Measurements from ENCODE around the gene MAGEB17. TPM values are rescaled to one million over a fixed set of nuclear protein-coding genes. Genes with fewer than 3 reads are reported as not detected.
"Not testable (repeated sequence)": the region's sequence is repeated elsewhere in the genome, so short reads cannot be mapped to it uniquely, and the experiment has no call there.

MAGEB17 gene
- total and polyA plus RNA-seq, 2 donors, result not detected

DNA sequence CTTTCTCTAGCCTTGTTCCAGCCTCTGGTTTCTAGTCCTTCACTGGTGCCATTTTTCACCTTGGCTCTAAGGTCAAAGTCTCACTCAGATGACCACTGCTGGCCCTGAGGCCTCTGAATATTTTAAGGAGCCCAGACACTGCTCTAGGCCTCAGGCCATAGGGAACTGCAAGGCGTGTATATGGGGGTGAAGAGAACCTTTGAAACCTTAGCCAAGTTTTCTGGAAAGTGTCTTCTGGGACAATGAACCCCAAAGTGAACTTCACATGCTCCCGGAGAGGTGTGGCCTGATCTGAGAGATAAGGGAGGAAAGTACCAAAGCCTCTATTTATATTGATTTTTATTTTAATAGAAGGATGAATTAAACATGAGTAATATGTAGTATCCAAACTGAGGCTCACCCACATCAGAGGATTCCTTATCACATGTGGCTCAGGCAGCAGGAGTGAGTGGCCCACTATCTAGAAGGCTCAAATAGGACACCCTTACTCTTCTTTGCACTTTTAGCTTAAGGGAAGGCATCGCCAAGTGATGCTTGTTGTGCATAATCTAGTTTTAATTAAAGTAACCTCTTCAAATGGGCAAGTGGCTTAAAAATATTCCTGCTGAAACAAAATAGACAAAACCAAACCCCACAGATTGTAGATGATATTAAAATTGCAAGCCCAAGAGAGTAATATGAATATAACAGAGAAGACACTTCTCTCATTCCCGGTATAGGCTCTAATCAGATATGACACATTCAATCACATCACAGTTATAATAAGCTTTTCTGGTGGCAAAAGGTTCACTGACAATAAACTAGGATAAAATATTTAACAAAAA lies 25.6 kb upstream of the MAGEB17 start:
- DNase-seq (ENCODE audit: extremely low spot score), result no peak
- WGBS, result 81% methylated on average over 4 of the region's 4 CpGs
- no peak overlapping the region for H3K27ac ChIP-seq (ENCODE audit: low read depth)
- H3K36me3 ChIP-seq (ENCODE audit: insufficient read depth), result no peaks in the 10 kb centered on the region
- no peaks in the 10 kb centered on the region for H3K4me1 ChIP-seq (ENCODE audit: insufficient read depth)
- H3K4me3 ChIP-seq (ENCODE audit: low read depth, low read length), result no peak overlapping the region

DNA sequence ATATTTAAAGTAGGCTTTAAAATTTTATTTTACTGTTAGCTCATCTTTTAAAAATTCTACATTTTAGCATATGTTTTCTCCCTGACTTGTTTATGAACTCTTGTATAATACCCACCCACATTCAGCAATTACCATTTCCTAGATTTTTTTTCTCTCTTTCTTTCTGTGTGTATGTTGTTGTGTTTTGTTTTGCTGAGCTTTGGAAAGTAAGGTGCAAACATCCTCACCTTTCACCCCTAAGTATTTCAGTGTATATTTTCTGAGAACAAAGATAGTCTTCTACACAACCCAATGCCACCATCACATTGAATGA lies 25.1 kb upstream of the MAGEB17 start:
- Histone ChIP-seq H3K4me3 (ENCODE audit: low read depth, low read length) (no peak overlapping the region), H3K4me1 (ENCODE audit: insufficient read depth) (no peaks in the 10 kb centered on the region), H3K36me3 (ENCODE audit: insufficient read depth) (no peaks in the 10 kb centered on the region), H3K27ac (ENCODE audit: low read depth) (no peak overlapping the region)
- DNase-seq (ENCODE audit: extremely low spot score), result no peak

DNA sequence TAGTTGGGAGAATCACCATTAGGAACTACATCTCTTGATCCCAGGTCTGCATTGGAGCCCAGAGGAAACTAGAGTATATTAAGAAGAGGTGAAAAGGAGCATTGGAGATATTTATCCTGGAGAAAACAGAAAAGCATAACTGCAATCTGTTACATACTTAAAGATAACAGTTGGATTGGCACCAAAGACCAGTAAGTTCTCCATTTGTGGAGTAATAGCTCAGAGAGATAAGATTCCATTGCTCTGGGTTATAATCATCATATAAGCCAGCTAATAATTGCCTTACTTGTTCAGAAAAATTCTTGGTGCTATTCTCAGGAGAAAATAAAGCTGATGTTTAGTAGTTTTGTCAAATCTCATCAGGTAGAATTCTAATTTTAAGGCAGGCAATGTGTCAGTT lies 23.3 kb upstream of the MAGEB17 start:
- H3K27ac ChIP-seq (ENCODE audit: low read depth), result no peak overlapping the region
- no peaks in the 10 kb centered on the region for H3K4me1 ChIP-seq (ENCODE audit: insufficient read depth)
- H3K4me3 ChIP-seq (ENCODE audit: low read depth, low read length), result no peak overlapping the region
- no peak for DNase-seq (ENCODE audit: extremely low spot score)
- no peaks in the 10 kb centered on the region for H3K36me3 ChIP-seq (ENCODE audit: insufficient read depth)

DNA sequence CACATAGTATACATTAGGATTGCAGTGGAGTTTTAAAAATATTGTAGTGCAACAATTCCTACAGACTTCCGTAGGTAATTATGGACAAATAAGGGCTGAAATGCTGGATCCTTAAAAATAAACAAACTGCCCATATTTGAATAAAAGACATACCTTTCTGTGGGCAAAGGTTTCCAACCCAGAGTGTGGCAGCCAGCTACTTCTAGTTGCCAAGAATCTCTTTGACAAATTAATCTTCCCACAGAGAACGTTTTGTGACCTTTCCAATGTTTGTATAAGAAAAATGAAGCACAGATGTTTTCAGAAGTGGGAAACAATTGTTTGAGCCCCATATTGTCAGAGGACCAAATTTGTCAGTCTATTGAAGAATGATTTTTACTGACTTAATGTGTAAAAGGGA lies 22.9 kb upstream of the MAGEB17 start:
- no peak overlapping the region for H3K27ac ChIP-seq (ENCODE audit: low read depth)
- 27% methylated on average over 2 of the region's 2 CpGs for WGBS

DNA sequence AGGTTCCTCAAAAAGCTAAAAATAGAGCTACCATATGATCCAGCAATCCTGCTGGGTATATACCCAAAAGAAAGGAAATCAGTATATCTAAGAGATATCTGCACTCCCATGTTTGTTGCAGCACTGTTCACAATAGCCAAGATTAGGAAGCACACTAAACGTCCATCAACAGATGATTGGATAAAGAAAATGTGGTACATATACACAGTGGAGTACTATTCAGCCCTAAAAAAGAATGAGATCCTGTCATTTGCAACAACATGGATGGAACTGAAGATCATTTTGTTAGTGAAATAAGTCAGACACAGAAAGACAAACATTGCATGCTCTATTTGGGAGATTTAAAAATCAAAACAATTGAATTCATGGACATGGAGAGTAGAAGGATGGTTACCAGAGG lies 22.2 kb upstream of the MAGEB17 start:
- H3K27ac ChIP-seq (ENCODE audit: low read depth); DNase-seq (ENCODE audit: extremely low spot score); H3K36me3 ChIP-seq (ENCODE audit: insufficient read depth); H3K4me3 ChIP-seq (ENCODE audit: low read depth, low read length); H3K4me1 ChIP-seq (ENCODE audit: insufficient read depth): not testable (repeated sequence)
- 66% methylated on average over 1 of the region's 1 CpG for WGBS

More for the DNA sequence above, 22.9 kb upstream of the MAGEB17 start:
- no peak overlapping the region for H3K4me3 ChIP-seq (ENCODE audit: low read depth, low read length)
- no peaks in the 10 kb centered on the region for H3K4me1 ChIP-seq (ENCODE audit: insufficient read depth)
- DNase-seq (ENCODE audit: extremely low spot score), result no peak
- no peaks in the 10 kb centered on the region for H3K36me3 ChIP-seq (ENCODE audit: insufficient read depth)

DNA sequence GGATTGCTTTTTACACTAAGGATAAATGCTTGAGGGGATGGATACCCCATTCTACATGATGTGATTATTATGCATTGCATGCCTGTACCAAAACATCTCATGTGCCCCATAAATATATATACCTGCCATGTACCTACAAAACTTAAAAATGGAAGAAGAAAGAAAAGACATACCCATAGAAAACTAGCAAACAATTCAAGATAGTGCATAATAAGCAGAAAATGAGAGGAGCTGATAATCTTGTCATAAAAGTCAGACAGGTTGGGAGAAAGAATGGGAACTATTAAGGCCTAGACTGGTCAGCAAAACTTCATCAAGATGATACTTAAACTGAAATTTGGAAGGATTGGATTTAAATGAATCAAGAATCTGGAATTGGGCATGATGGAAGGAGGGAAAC lies 21.6 kb upstream of the MAGEB17 start:
- Histone ChIP-seq H3K4me1 (ENCODE audit: insufficient read depth) (no peaks in the 10 kb centered on the region), H3K36me3 (ENCODE audit: insufficient read depth) (no peaks in the 10 kb centered on the region), H3K4me3 (ENCODE audit: low read depth, low read length) (no peak overlapping the region), H3K27ac (ENCODE audit: low read depth) (no peak overlapping the region)
- no peak for DNase-seq (ENCODE audit: extremely low spot score)

DNA sequence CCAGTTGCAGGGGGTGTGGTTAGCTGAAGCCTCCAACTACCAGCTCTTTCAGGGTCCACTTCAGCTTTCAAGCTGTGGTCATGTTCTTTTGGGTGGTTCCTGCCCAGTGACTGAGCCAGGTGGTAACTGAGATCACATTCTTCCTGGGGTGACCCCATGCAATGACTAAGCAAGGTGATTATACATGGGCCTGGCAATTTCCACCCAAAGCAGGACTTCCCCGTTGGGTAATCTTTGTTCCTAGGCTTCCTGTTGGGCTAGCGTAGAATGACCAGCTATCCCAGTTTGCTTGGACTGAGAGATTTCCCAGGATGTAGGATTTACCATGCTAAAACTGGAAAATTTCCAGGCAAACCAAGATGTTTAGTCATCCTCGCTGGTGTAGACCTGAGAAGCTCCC lies 18.4 kb upstream of the MAGEB17 start:
- no peak for DNase-seq (ENCODE audit: extremely low spot score)
- Histone ChIP-seq H3K27ac (ENCODE audit: low read depth) (no peak overlapping the region), H3K4me3 (ENCODE audit: low read depth, low read length) (no peak overlapping the region), H3K4me1 (ENCODE audit: insufficient read depth) (no peaks in the 10 kb centered on the region), H3K36me3 (ENCODE audit: insufficient read depth) (no peaks in the 10 kb centered on the region)
- 91% methylated on average over 3 of the region's 3 CpGs for whole genome bisulfite sequencing

DNA sequence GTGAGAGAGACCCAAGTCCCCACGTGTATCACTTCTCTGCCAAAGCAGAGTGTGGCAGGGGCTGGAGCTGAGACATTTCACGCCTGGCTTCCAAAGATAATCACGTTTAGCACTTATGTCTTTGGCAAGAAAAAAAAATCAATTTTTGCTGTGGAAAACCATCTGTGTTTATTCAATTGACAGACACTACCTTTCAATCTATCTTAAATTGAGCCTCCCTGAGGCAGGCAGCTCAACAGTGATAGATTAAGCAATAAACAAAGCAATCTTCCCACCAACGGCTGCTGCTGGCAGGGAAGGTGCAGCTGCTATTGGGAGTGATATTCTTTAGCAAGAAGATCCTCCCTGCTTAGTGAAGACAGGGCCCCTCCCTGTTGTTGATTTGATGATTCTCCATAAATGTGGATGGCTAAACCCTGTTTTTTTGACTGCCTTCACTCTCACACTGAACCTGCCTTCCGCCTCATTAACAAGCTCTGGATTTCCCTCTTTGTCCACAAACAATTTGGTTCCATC lies 11.6 kb upstream of the MAGEB17 start:
- H3K4me3 ChIP-seq (ENCODE audit: low read depth, low read length), result no peak overlapping the region
- no peak for DNase-seq (ENCODE audit: extremely low spot score)
- no peak overlapping the region for H3K27ac ChIP-seq (ENCODE audit: low read depth)
- H3K4me1 ChIP-seq (ENCODE audit: insufficient read depth), result no peaks in the 10 kb centered on the region
- 68% methylated on average over 5 of the region's 5 CpGs for WGBS
- no peaks in the 10 kb centered on the region for H3K36me3 ChIP-seq (ENCODE audit: insufficient read depth)

DNA sequence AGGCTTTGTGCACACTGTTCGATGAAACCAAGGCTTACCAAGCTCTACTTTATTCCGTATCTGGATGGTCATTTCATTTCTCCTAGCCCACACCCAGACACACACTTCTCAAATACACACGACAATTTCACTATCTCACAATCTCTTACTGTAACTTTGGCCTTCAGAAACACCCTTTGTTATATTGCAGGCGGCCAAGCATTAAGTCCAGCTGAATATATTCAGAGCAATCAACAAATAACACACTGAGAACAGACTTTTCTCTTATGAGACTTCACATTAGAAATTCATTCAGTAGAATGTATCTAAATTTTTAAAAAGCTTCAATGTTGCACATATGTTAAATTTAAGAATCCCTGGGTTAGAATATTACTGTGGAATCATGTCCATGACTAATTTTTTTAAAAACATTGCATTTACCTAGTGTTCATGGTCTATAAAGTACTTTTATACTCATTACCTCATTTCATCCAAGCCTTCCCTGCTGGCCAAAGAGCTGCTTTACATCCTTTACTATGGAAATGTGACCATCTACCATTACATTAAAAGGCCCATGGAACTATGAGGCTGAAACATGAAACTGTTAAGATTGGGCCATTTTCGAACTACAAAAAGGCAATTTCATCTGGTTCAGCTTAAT lies 10.5 kb upstream of the MAGEB17 start:
- WGBS, result 88% methylated on average over 5 of the region's 5 CpGs
- no peaks in the 10 kb centered on the region for H3K36me3 ChIP-seq (ENCODE audit: insufficient read depth)
- H3K4me3 ChIP-seq (ENCODE audit: low read depth, low read length), result no peak overlapping the region

DNA sequence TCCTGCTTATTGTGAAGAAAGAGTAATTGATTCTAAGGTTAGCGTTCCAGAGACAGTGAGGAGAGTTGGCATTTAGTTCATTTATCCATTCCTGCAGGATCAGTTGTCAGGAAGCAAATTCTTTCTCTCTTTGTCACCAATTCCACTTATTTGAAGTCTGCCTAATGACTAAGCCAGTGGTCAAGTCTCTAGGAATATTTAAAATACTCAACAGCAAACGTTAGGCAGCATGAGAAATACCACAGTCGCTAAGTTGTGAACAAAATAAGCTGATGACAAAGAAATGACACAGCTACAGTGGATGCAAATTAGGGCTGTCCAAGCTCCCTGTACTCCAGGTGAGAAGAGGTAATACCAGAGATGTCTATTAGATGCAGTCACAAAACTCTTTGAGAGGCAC lies 6.6 kb upstream of the MAGEB17 start:
- 71% methylated on average over 3 of the region's 3 CpGs for WGBS

More for the DNA sequence above, 10.5 kb upstream of the MAGEB17 start:
- Histone ChIP-seq H3K27ac (ENCODE audit: low read depth) (no peak overlapping the region), H3K4me1 (ENCODE audit: insufficient read depth) (no peaks in the 10 kb centered on the region)
- DNase-seq (ENCODE audit: extremely low spot score), result no peak

DNA sequence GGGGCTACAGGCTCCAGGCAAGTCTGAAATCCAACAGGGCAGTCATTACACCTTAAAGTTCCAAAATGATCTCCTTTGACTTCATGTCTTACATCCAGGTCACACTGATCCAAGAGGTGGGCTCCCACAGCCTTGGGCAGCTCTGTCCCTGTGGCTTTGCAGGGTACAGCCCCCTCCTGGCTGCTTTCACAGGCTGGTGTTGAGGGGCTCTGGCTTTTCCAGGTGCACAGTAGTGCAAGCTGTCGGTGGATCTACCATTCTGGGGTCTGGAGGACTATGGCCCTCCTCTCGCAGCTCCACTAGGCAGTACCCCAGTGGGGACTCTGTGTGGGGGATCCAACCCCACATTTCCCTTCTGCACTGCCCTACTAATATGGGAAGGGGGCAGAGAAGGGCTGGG lies 6.1 kb upstream of the MAGEB17 start:
- not testable (repeated sequence) for H3K4me1 ChIP-seq (ENCODE audit: insufficient read depth); H3K36me3 ChIP-seq (ENCODE audit: insufficient read depth); H3K4me3 ChIP-seq (ENCODE audit: low read depth, low read length); H3K27ac ChIP-seq (ENCODE audit: low read depth); DNase-seq (ENCODE audit: extremely low spot score)
- WGBS, result 98% methylated on average over 2 of the region's 2 CpGs

More for the DNA sequence above, 6.6 kb upstream of the MAGEB17 start:
- no peak overlapping the region for H3K27ac ChIP-seq (ENCODE audit: low read depth)
- DNase-seq (ENCODE audit: extremely low spot score), result no peak
- no peaks in the 10 kb centered on the region for H3K36me3 ChIP-seq (ENCODE audit: insufficient read depth)
- H3K4me3 ChIP-seq (ENCODE audit: low read depth, low read length), result no peak overlapping the region
- no peaks in the 10 kb centered on the region for H3K4me1 ChIP-seq (ENCODE audit: insufficient read depth)

DNA sequence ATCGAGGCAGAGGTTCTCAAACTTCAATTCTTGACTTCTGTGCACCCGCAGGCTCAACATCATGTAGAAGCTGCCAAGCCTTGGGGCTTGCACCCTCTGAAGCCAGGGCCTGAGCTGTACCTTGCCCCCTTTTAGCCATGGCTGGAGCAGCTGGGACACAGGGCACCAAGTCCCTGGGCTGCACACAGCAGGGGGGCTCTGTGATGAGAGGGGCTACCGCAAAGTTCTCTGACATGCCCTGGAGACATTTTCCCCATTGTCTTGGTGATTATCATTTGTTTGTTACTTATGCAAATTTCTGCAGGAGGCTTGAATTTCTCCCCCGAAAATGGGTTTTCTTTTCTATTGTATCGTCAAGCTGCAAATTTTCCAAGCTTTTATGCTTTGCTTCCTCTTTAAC lies 4.9 kb upstream of the MAGEB17 start:
- no peaks in the 10 kb centered on the region for H3K4me1 ChIP-seq (ENCODE audit: insufficient read depth)
- 74% methylated on average over 5 of the region's 5 CpGs for WGBS
- no peak overlapping the region for H3K4me3 ChIP-seq (ENCODE audit: low read depth, low read length)

DNA sequence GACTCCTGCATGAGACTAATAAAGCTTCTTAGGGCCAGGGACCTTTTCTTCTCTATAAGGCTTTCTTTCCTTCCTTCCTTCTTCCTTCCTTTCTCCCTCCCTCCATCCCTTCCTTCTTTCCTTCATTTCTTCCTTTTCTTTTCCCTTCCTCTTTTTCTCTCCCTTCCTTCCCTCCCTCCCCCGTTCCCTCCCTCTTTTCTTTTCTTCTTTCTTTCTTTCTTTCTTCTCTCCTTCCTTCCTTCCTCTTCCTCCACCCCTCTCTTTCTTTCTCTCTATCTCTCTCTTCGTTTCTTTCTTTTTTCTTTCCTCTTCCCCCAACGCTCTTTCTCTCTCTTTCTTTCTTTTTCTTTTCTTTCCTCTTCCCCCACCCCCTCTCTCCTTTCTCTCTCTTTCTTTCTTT lies 2.5 kb upstream of the MAGEB17 start:
- Histone ChIP-seq H3K36me3 (ENCODE audit: insufficient read depth) (no peaks in the 10 kb centered on the region), H3K4me1 (ENCODE audit: insufficient read depth) (no peaks in the 10 kb centered on the region), H3K27ac (ENCODE audit: low read depth) (no peak overlapping the region), H3K4me3 (ENCODE audit: low read depth, low read length) (no peak overlapping the region)
- 86% methylated on average over 3 of the region's 3 CpGs for WGBS
- DNase-seq (ENCODE audit: extremely low spot score), result no peak

More for the DNA sequence above, 4.9 kb upstream of the MAGEB17 start:
- DNase-seq (ENCODE audit: extremely low spot score), result no peak
- Histone ChIP-seq H3K36me3 (ENCODE audit: insufficient read depth) (no peaks in the 10 kb centered on the region), H3K27ac (ENCODE audit: low read depth) (no peak overlapping the region)

DNA sequence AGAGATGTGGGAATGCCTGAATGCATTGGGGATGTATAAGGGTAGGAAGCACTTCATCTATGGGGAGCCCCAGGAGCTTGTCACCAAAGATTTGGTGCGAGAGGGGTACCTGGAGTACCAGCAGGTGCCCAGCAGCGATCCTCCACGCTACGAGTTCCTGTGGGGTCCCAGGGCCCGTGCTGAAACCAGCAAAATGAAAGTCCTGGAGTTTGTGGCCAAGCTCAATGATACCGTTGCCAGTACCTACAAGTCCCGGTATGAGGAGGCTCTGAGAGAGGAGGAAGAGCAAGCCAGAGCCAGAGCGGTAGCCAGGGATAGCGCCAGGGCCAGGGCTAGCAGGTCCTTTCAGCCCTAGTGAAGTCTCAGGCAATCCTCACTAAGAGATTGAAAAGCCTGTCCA lies 3.8 kb downstream of the MAGEB17 start:
- H3K4me3 ChIP-seq (ENCODE audit: low read depth, low read length), result no peak overlapping the region
- no peaks in the 10 kb centered on the region for H3K4me1 ChIP-seq (ENCODE audit: insufficient read depth)
- no peaks in the 10 kb centered on the region for H3K36me3 ChIP-seq (ENCODE audit: insufficient read depth)
- DNase-seq (ENCODE audit: extremely low spot score), result no peak
- WGBS, result 94% methylated on average over 9 of the region's 9 CpGs
- no peak overlapping the region for H3K27ac ChIP-seq (ENCODE audit: low read depth)
